Mucosa of rectum (tissue), 2 donors: ENCODE data around the gene RHOU.

ENCODE experiments used
- H3K27ac ChIP-seq, 2 donors: one replicate each; pipeline ENCODE4 v1.7.0; 2013; ENCODE audit warnings: inconsistent platforms in 2 of 2, low read depth in 2 of 2, low read length in 2 of 2
- H3K27me3 ChIP-seq, 2 donors: one replicate each; pipeline ENCODE4 v1.7.0; 2013; ENCODE audit warnings: low read length in 2 of 2; ENCODE audit not compliant: control insufficient read depth in 2 of 2, insufficient read depth in 2 of 2
- H3K36me3 ChIP-seq, 2 donors: one replicate each; pipeline ENCODE4 v1.7.0; 2013; ENCODE audit warnings: low read length in 2 of 2; ENCODE audit not compliant: control insufficient read depth in 2 of 2, insufficient read depth in 2 of 2
- H3K4me1 ChIP-seq, 2 donors: one replicate each; pipeline ENCODE4 v1.7.0; 2013; ENCODE audit warnings: low read length in 2 of 2, mild to moderate bottlenecking in 1 of 2; ENCODE audit not compliant: control insufficient read depth in 2 of 2, insufficient read depth in 2 of 2
- H3K4me3 ChIP-seq, 2 donors: one replicate each; pipeline ENCODE4 v1.7.0; 2013; ENCODE audit warnings: low read length in 2 of 2
- H3K9ac ChIP-seq, 2 donors: one replicate each; pipeline ENCODE4 v1.7.0; 2013; ENCODE audit warnings: low read length in 2 of 2, low read depth in 1 of 2, mild to moderate bottlenecking in 1 of 2
- H3K9me3 ChIP-seq, 2 donors: one replicate each; pipeline ENCODE4 v1.7.0; 2013; ENCODE audit warnings: low read length in 2 of 2; ENCODE audit not compliant: control insufficient read depth in 2 of 2
- donor health status: healthy.
- donor health status: Normal muscosa, but diverticular disease.

The RHOU gene

GRCh38 chr1:228794173-228794572 lies 58.9 kb downstream of the RHOU start:
- Histone ChIP-seq H3K9ac (no peak overlapping the region), H3K9me3 (no peaks in the 10 kb centered on the region), H3K4me1 (no peaks in the 10 kb centered on the region), H3K36me3 (no peaks in the 10 kb centered on the region), H3K27me3 (no peaks in the 10 kb centered on the region), H3K4me3 (no peak overlapping the region), H3K27ac (no peak overlapping the region)

- Histone ChIP-seq H3K27me3 (no peaks in the 10 kb centered on the region), H3K9ac (no peak overlapping the region), H3K9me3 (no peaks in the 10 kb centered on the region), H3K4me3 (no peak overlapping the region), H3K27ac (no peak overlapping the region), H3K36me3 (no peaks in the 10 kb centered on the region), H3K4me1 (no peaks in the 10 kb centered on the region)
These were observed 59.5 kb downstream of the RHOU start for GRCh38 chr1:228794810-228795209.

GRCh38 chr1:228795596-228795995 lies 60.3 kb downstream of the RHOU start:
- Histone ChIP-seq H3K27me3 (no peaks in the 10 kb centered on the region), H3K36me3 (no peaks in the 10 kb centered on the region), H3K27ac (no peak overlapping the region), H3K9me3 (no peaks in the 10 kb centered on the region), H3K9ac (no peak overlapping the region), H3K4me3 (no peak overlapping the region), H3K4me1 (no peaks in the 10 kb centered on the region)
